Uterus (tissue), 2 donors: ENCODE measurements around the gene WFS1.

Source experiments
- CTCF ChIP-seq, 4 experiments: fragments of 200-600 bp in 2 of 4; fragments of 450-650 bp in 2 of 4; sonication (generic) in 2 of 4; IDR thresholded peaks; one replicate each; pipeline ENCODE4 v1.5.1; 2016 to 2019; ENCODE audit warnings: antibody characterized with exemption in 4 of 4, mild to moderate bottlenecking in 2 of 4, moderate library complexity in 1 of 4
- POLR2A ChIP-seq, 2 donors: fragments of 450-650 bp; IDR thresholded peaks; one replicate each; pipeline ENCODE4 v1.6.1; 2016; ENCODE audit warnings: antibody characterized with exemption in 2 of 2, mild to moderate bottlenecking in 1 of 2, moderate library complexity in 1 of 2

DNA sequence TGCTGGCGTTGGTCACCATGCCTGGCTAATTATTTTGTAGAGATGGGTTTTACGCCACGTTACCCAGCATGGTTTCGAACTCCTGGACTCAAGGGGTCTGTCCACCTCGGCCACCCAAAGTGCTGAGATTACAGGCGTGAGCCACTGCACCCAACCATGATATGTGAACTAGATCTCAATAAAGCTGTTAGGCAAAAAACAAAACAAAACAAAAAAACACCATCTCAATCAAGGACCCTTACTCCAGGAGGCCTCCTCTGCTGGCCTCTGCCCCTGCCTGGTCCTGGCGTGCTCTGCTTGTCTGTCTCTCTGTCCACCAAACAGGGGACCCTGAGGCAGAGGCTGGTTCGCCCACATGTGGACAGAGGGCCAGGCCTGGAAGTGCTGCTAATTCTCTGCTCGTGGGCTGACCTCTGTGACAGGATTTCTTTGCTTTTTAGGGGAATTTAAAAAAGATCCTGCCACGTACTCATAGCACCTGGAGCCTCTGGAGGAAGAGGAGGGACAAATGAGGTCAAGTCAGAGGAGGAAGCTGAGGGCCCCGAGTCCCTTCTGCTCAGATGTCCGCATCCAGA lies 32.7 kb upstream of the WFS1 start:
- no peak for TF ChIP-seq POLR2A (IDR thresholded peaks at IDR 0.05)
- no peak for TF ChIP-seq CTCF (IDR thresholded peaks at IDR 0.05)
